DND-41 (cell line): ENCODE results near the gene SGCE.

Experiments used
- ATAC-seq: fragments of 200-7000 bp; cut with Tn5 transposase; 3 replicates; pipeline ENCODE4 v1.9.1; 2021; ENCODE audit warnings: low read depth; ENCODE audit not compliant: insufficient read depth
- DNase-seq: peaks from one replicate; pipeline ENCODE4 v3.0.0-alpha.2; 2020
- H2AFZ ChIP-seq: 2 replicates; pipeline ENCODE4 v1.6.0; 2012; ENCODE audit warnings: low read depth, low read length
- H3K27ac ChIP-seq: 2 replicates; pipeline ENCODE4 v1.5.1; 2012; ENCODE audit warnings: low read length, inconsistent platforms
- H3K27me3 ChIP-seq: fragments of 200-600 bp; sonication (generic); 2 replicates; pipeline ENCODE4 v1.6.0; 2012; ENCODE audit warnings: low read length, mild to moderate bottlenecking, inconsistent platforms; ENCODE audit not compliant: insufficient read depth, poor library complexity
- H3K36me3 ChIP-seq: 2 replicates; pipeline ENCODE4 v1.5.1; 2012; ENCODE audit warnings: low read length, inconsistent platforms; ENCODE audit not compliant: insufficient read depth
- H3K4me1 ChIP-seq: 2 replicates; pipeline ENCODE4 v1.5.1; 2012; ENCODE audit warnings: mild to moderate bottlenecking, low read length; ENCODE audit not compliant: insufficient read depth
- H3K4me2 ChIP-seq: 2 replicates; pipeline ENCODE4 v1.6.0; 2012; ENCODE audit warnings: mild to moderate bottlenecking, moderate library complexity, low read length, inconsistent platforms; ENCODE audit not compliant: insufficient read depth
- H3K4me3 ChIP-seq, 2 experiments: fragments of 200-600 bp in 1 of 2; shearing (Covaris generic) in 1 of 2; 2 replicates each; pipeline ENCODE4 v1.5.1; 2012 to 2016; ENCODE audit warnings: inconsistent platforms in 2 of 2, low read length in 2 of 2, mild to moderate bottlenecking in 2 of 2, low read depth in 1 of 2, moderate library complexity in 1 of 2
- H3K79me2 ChIP-seq: 2 replicates; pipeline ENCODE4 v1.6.0; 2012; ENCODE audit warnings: low read length, inconsistent platforms; ENCODE audit not compliant: insufficient read depth
- H3K9ac ChIP-seq: 2 replicates; pipeline ENCODE4 v1.6.0; 2012; ENCODE audit warnings: low read depth, mild to moderate bottlenecking, inconsistent platforms, low read length, moderate library complexity
- H3K9me3 ChIP-seq: 2 replicates; pipeline ENCODE4 v1.5.1; 2012; ENCODE audit warnings: low read length, moderate library complexity, mild to moderate bottlenecking, inconsistent platforms; ENCODE audit not compliant: insufficient read depth, severe bottlenecking
- H4K20me1 ChIP-seq: 2 replicates; pipeline ENCODE4 v1.6.0; 2012; ENCODE audit warnings: low read length; ENCODE audit not compliant: insufficient read depth
- EZH2 ChIP-seq: IDR thresholded peaks from 3 replicates; pipeline ENCODE4 v1.6.1; 2012; ENCODE audit warnings: borderline replicate concordance, low read depth, mild to moderate bottlenecking, moderate library complexity, low read length, inconsistent platforms; ENCODE audit not compliant: severe bottlenecking
- TF ChIP-seq, protein P1 (sequence below): IDR thresholded peaks from 2 replicates; pipeline ENCODE4 v1.5.1; 2012; ENCODE audit warnings: borderline replicate concordance, low read length, moderate library complexity, mild to moderate bottlenecking; ENCODE audit not compliant: poor library complexity, severe bottlenecking; ENCODE audit errors: extremely low read depth

The SGCE gene

DNA sequence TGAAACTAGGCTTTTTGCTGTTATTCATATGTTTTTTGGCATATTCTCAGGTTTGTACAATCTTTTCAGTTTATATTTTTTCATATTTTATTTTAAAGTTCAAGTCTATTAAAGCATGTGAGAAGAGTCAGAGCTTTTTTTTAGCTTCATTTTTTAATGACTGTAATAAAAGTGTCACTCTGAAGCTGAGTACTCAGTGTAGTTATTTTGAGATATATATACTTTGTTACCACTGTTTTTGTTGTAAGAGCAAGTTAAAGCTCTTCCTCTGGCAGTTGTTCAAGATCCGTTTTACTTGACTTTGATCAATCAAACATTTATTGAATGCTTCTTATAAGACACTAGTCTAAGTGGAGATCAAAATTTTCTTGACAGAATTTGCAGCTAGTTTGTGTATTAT lies 108.8 kb downstream of the SGCE start:
- TF ChIP-seq EZH2, result no peak
- TF ChIP-seq, protein P1, sequence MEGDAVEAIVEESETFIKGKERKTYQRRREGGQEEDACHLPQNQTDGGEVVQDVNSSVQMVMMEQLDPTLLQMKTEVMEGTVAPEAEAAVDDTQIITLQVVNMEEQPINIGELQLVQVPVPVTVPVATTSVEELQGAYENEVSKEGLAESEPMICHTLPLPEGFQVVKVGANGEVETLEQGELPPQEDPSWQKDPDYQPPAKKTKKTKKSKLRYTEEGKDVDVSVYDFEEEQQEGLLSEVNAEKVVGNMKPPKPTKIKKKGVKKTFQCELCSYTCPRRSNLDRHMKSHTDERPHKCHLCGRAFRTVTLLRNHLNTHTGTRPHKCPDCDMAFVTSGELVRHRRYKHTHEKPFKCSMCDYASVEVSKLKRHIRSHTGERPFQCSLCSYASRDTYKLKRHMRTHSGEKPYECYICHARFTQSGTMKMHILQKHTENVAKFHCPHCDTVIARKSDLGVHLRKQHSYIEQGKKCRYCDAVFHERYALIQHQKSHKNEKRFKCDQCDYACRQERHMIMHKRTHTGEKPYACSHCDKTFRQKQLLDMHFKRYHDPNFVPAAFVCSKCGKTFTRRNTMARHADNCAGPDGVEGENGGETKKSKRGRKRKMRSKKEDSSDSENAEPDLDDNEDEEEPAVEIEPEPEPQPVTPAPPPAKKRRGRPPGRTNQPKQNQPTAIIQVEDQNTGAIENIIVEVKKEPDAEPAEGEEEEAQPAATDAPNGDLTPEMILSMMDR, result no peak
- no peaks in the 10 kb centered on the region for H3K9me3 ChIP-seq
- no peak for DNase-seq
- H3K4me3 ChIP-seq, result no peak overlapping the region
- no peaks in the 10 kb centered on the region for H4K20me1 ChIP-seq
- no peak overlapping the region for H3K27ac ChIP-seq
- no peak overlapping the region for H2AFZ ChIP-seq
- no peaks in the 10 kb centered on the region for H3K79me2 ChIP-seq
- H3K36me3 ChIP-seq, result peaks cover 32% of the 10 kb centered on the region; the same call in 1 of the 2 replicates
- H3K9ac ChIP-seq, result no peak overlapping the region
- H3K4me1 ChIP-seq, result no peaks in the 10 kb centered on the region
- no peaks in the 10 kb centered on the region for H3K27me3 ChIP-seq
- no peak for ATAC-seq
- H3K4me2 ChIP-seq, result no peak overlapping the region

GRCh38 chr7:94540428-94540827 lies 115.5 kb downstream of the SGCE start:
- no peak for ATAC-seq
- H3K27ac ChIP-seq, result no peak overlapping the region
- peaks cover 53% of the 10 kb centered on the region; the same call in 1 of the 2 replicates for H3K36me3 ChIP-seq
- H2AFZ ChIP-seq, result no peak overlapping the region
- TF ChIP-seq, protein P1, result no peak
- no peak for TF ChIP-seq EZH2
- no peaks in the 10 kb centered on the region for H3K79me2 ChIP-seq
- H3K9ac ChIP-seq, result no peak overlapping the region
- no peak overlapping the region for H3K4me2 ChIP-seq
- H3K9me3 ChIP-seq, result no peaks in the 10 kb centered on the region
- H3K27me3 ChIP-seq, result no peaks in the 10 kb centered on the region
- DNase-seq, result no peak
- H4K20me1 ChIP-seq, result no peaks in the 10 kb centered on the region
- H3K4me3 ChIP-seq, result no peak overlapping the region
- no peaks in the 10 kb centered on the region for H3K4me1 ChIP-seq
